Measurements from ENCODE around the gene ADARB2.

Gene ADARB2

GRCh38 chr10:1659221-1659791, 78.0 kb downstream of the ADARB2 start (continued):
- TF ChIP-seq KLF9 (tag by site-specific recombination; IDR thresholded peaks at IDR 0.05; ENCODE audit: low read depth) (no peak), MZF1 (tag by site-specific recombination; IDR thresholded peaks at IDR 0.05; ENCODE audit: borderline replicate concordance) (no peak), ZNF449 (tag by site-specific recombination; IDR thresholded peaks at IDR 0.05) (no peak), ZNF366 (tag by site-specific recombination; conservative IDR thresholded peaks at IDR 0.05) (no peak), ZNF362 (tag by site-specific recombination; IDR thresholded peaks at IDR 0.05) (no peak), ZNF645 (tag by site-specific recombination; IDR thresholded peaks at IDR 0.05) (no peak), ZNF146 (tag by site-specific recombination; IDR thresholded peaks at IDR 0.05) (no peak), ZNF768 (tag by site-specific recombination; IDR thresholded peaks at IDR 0.05) (no peak), ZNF2 (tag by site-specific recombination; IDR thresholded peaks at IDR 0.05) (no peak), ZEB2 (tag by site-specific recombination; IDR thresholded peaks at IDR 0.05) (no peak)

- Histone ChIP-seq H3K4me1 (ENCODE audit: control insufficient read depth, insufficient read depth, low read length) (no peaks in the 10 kb centered on the region), H3K4me3 (ENCODE audit: low read depth, low read length) (no peak overlapping the region), H3K27ac (ENCODE audit: extremely low read depth, low read depth, low read length) (no peak overlapping the region), H3K36me3 (ENCODE audit: control insufficient read depth in 2 of 2, insufficient read depth in 1 of 2, low read length in 2 of 2) (no peaks in the 10 kb centered on the region), H3K9me3 (ENCODE audit: control insufficient read depth, insufficient read depth, low read depth, low read length) (no peaks in the 10 kb centered on the region)
- CTCF ChIA-PET = interaction anchor here (0.6 to 0.7 kb wide), 2 partner anchors 102 to 607 kb away, joined by 3 read pairs; no protein-coding TSS in a partner anchor
- POLR2A ChIA-PET = no interaction called here
- TF ChIP-seq ZNF18 (tag by site-specific recombination; IDR thresholded peaks at IDR 0.05) (no peak), SP7 (tag by site-specific recombination; IDR thresholded peaks at IDR 0.05) (no peak), ZNF791 (tag by site-specific recombination; IDR thresholded peaks at IDR 0.05) (no peak), WT1 (tag by site-specific recombination; IDR thresholded peaks at IDR 0.05) (no peak), ZNF473 (tag by site-specific recombination; IDR thresholded peaks at IDR 0.05) (no peak), SP3 (tag by site-specific recombination; IDR thresholded peaks at IDR 0.05) (no peak), BCL11B (tag by site-specific recombination; IDR thresholded peaks at IDR 0.05; ENCODE audit: low read depth) (no peak), ZNF449 (tag by site-specific recombination; IDR thresholded peaks at IDR 0.05) (no peak), ZNF530 (tag by site-specific recombination; IDR thresholded peaks at IDR 0.05; ENCODE audit: low read depth) (no peak), KLF16 (tag by site-specific recombination; IDR thresholded peaks at IDR 0.05) (no peak), EGR2 (tag by site-specific recombination; IDR thresholded peaks at IDR 0.05; ENCODE audit: low read depth) (no peak), ZNF624 (tag by site-specific recombination; IDR thresholded peaks at IDR 0.05) (no peak), ZBTB7A (tag by site-specific recombination; IDR thresholded peaks at IDR 0.05; ENCODE audit: low read depth) (no peak), KLF9 (tag by site-specific recombination; IDR thresholded peaks at IDR 0.05; ENCODE audit: low read depth) (no peak), REPIN1 (tag by site-specific recombination; IDR thresholded peaks at IDR 0.05; ENCODE audit: low read depth) (no peak), ZNF37A (tag by site-specific recombination; IDR thresholded peaks at IDR 0.05) (no peak), ZNF280D (tag by site-specific recombination; IDR thresholded peaks at IDR 0.05) (no peak)
Observed at GRCh38 chr10:1658658-1659057, 78.7 kb downstream of the ADARB2 start.
